ENCODE measurements around the gene SKIDA1. TPM values are rescaled to one million over a fixed set of nuclear protein-coding genes. Genes with fewer than 3 reads are reported as not detected.

The SKIDA1 gene
- total and polyA plus RNA-seq, 2 donors from 2014 or later: 0.71 to 2.9 TPM

DNA sequence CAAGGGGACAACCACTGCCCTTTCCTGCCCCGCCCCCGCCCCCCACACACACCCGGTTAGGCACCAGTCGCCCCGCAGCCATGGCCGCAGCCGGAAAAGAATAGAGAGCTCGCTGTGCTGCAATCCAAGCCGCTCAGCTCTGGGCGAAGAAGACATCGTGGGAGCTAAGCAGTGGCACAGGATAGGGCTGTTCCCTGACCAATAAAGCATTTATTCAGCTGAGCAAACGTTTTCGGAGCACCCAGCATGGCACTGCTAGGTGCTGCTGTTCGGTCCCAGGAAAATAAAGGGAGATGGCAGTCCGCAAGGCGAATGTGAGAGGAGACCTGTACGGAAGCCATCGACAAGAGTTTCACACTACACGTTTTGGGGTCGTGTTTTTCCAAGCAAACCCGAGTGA lies 18.3 kb downstream of the SKIDA1 start:
- Histone ChIP-seq H3K36me3 (ENCODE audit: control insufficient read depth in 2 of 3, insufficient read depth in 3 of 3, low read length in 3 of 3) (no peaks in the 10 kb centered on the region), H3K4me3 (ENCODE audit: low read length in 3 of 3) (no peak overlapping the region), H3K4me1 (ENCODE audit: control insufficient read depth in 2 of 3, insufficient read depth in 2 of 3, low read depth in 1 of 3, low read length in 3 of 3) (peaks cover 2 to 9% (median 8%) of the 10 kb centered on the region in 3 donors), H3K9me3 (ENCODE audit: control insufficient read depth in 2 of 3, insufficient read depth in 1 of 3, low read length in 3 of 3) (no peaks in the 10 kb centered on the region), H3K27me3 (ENCODE audit: control insufficient read depth, insufficient read depth, low read length) (no peaks in the 10 kb centered on the region), H3K9ac (ENCODE audit: low read length in 3 of 3) (no peak overlapping the region), H3K27ac (ENCODE audit: low read depth in 2 of 2, low read length in 2 of 2) (no peak overlapping the region)
- intact Hi-C loops (cut with DNase I): no loop called here
- TF ChIP-seq, protein P1, sequence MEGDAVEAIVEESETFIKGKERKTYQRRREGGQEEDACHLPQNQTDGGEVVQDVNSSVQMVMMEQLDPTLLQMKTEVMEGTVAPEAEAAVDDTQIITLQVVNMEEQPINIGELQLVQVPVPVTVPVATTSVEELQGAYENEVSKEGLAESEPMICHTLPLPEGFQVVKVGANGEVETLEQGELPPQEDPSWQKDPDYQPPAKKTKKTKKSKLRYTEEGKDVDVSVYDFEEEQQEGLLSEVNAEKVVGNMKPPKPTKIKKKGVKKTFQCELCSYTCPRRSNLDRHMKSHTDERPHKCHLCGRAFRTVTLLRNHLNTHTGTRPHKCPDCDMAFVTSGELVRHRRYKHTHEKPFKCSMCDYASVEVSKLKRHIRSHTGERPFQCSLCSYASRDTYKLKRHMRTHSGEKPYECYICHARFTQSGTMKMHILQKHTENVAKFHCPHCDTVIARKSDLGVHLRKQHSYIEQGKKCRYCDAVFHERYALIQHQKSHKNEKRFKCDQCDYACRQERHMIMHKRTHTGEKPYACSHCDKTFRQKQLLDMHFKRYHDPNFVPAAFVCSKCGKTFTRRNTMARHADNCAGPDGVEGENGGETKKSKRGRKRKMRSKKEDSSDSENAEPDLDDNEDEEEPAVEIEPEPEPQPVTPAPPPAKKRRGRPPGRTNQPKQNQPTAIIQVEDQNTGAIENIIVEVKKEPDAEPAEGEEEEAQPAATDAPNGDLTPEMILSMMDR (IDR thresholded peaks at IDR 0.05; ENCODE audit: borderline replicate concordance, extremely low read depth, insufficient read depth): no peak
- FAIRE-seq (no peak), DNase-seq (peak in 2 of 5 donors; percentile 41 to 60)

DNA sequence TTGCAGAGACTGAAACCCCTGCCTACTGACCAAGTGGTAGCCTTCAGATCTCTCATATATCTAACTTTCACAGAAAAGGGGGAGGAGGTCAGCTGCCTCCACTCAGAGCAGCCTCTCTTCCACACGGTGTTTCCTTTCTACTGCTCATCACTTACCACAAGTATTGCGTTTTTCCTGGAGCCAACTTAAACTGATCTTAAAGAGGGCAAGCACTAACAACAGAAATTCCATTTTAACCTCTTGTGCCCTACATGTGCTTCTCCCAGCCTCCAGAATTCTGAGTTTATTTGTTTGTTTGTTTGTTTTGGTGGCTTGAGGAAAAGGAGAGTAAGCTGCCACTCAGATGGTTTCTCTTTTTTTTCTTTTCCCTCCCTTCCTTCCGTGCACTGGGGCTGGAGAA lies 19.1 kb downstream of the SKIDA1 start:
- FAIRE-seq (no peak), DNase-seq (peak in 2 of 5 donors; percentile 25 to 35)
- intact Hi-C loops (cut with DNase I): no loop called here
- Histone ChIP-seq H3K9ac (ENCODE audit: low read length in 3 of 3) (no peak overlapping the region), H3K4me3 (ENCODE audit: low read length in 3 of 3) (no peak overlapping the region), H3K9me3 (ENCODE audit: control insufficient read depth in 2 of 3, insufficient read depth in 1 of 3, low read length in 3 of 3) (no peaks in the 10 kb centered on the region), H3K27ac (ENCODE audit: low read depth in 2 of 2, low read length in 2 of 2) (no peak overlapping the region), H3K27me3 (ENCODE audit: control insufficient read depth, insufficient read depth, low read length) (no peaks in the 10 kb centered on the region), H3K4me1 (ENCODE audit: control insufficient read depth in 2 of 3, insufficient read depth in 2 of 3, low read depth in 1 of 3, low read length in 3 of 3) (peaks cover 2 to 12% (median 4%) of the 10 kb centered on the region in 3 donors), H3K36me3 (ENCODE audit: control insufficient read depth in 2 of 3, insufficient read depth in 3 of 3, low read length in 3 of 3) (no peaks in the 10 kb centered on the region)
- TF ChIP-seq, protein P1 (IDR thresholded peaks at IDR 0.05; ENCODE audit: borderline replicate concordance, extremely low read depth, insufficient read depth): no peak

DNA sequence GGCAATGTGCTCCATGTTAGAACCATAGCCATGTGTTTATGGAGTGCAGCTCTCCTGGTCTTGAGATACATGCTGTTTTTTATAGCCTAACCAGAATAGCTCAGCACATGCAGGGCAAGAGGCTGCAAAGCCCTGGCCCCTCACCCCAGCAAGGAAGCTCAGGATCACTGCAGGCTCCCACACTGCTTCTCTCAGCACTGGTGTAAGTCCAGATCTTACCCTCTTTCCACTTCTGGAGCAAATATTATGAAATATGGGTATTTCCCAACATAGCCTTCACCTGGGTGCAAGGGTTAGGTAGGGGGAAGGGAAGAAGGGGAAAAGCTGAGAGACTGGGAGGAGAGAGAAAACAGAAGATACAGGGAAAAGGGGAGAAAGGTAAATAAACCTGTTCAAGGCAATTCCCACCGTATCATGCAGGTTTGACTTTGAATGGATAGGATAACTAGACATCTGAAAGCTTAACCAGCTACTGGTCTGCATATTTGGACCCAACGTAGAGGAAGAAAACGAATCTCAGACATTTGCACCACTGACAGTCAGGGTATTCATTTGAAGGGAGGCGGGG lies 19.7 kb downstream of the SKIDA1 start:
- intact Hi-C loops (cut with DNase I): no loop called here
- H3K9me3 ChIP-seq (ENCODE audit: control insufficient read depth in 2 of 3, insufficient read depth in 1 of 3, low read length in 3 of 3): no peaks in the 10 kb centered on the region
- no peak overlapping the region for H3K27ac ChIP-seq (ENCODE audit: low read depth in 2 of 2, low read length in 2 of 2)
- H3K9ac ChIP-seq (ENCODE audit: low read length in 3 of 3): no peak overlapping the region
- peaks cover 2 to 11% (median 4%) of the 10 kb centered on the region in 3 donors for H3K4me1 ChIP-seq (ENCODE audit: control insufficient read depth in 2 of 3, insufficient read depth in 2 of 3, low read depth in 1 of 3, low read length in 3 of 3)
- FAIRE-seq (no peak), DNase-seq (peak in 3 of 5 donors; percentile 40 to 55 (median 45))
- no peaks in the 10 kb centered on the region for H3K27me3 ChIP-seq (ENCODE audit: control insufficient read depth, insufficient read depth, low read length)
- H3K36me3 ChIP-seq (ENCODE audit: control insufficient read depth in 2 of 3, insufficient read depth in 3 of 3, low read length in 3 of 3): no peaks in the 10 kb centered on the region
- TF ChIP-seq, protein P1 (IDR thresholded peaks at IDR 0.05; ENCODE audit: borderline replicate concordance, extremely low read depth, insufficient read depth): no peak
- no peak overlapping the region for H3K4me3 ChIP-seq (ENCODE audit: low read length in 3 of 3)

DNA sequence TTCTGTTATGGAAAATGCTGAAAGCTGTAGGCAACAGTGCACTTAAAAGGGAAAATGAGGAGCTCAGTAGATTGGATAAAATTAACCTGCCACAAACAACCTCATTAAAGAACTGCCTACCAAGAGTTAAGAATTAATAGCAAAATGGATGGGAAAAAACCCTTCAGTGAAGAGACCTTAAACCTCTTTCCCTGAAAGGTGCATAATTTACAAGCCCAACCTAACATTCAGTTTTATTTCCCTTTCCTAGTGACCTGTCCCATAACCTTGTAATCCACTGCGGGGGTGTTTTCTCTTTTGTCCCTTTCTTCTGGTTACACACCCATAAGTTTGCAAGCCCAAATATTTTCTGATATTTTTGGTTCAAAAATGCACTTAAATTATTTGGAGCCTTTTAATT lies 21.9 kb downstream of the SKIDA1 start:
- no peak for FAIRE-seq

More for the DNA sequence above, 21.9 kb downstream of the SKIDA1 start:
- DNase-seq: peak in 2 of 5 donors; percentile 61 to 66
- H3K9me3 ChIP-seq (ENCODE audit: control insufficient read depth in 2 of 3, insufficient read depth in 1 of 3, low read length in 3 of 3): no peaks in the 10 kb centered on the region
- H3K36me3 ChIP-seq (ENCODE audit: control insufficient read depth in 2 of 3, insufficient read depth in 3 of 3, low read length in 3 of 3): no peaks in the 10 kb centered on the region
- H3K9ac ChIP-seq (ENCODE audit: low read length in 3 of 3): no peak overlapping the region
- TF ChIP-seq, protein P1 (IDR thresholded peaks at IDR 0.05; ENCODE audit: borderline replicate concordance, extremely low read depth, insufficient read depth): no peak
- H3K4me3 ChIP-seq (ENCODE audit: low read length in 3 of 3): no peak overlapping the region
- intact Hi-C loops (cut with DNase I): no loop called here
- no peaks in the 10 kb centered on the region for H3K27me3 ChIP-seq (ENCODE audit: control insufficient read depth, insufficient read depth, low read length)
- peaks cover 2 to 12% (median 4%) of the 10 kb centered on the region in 3 donors for H3K4me1 ChIP-seq (ENCODE audit: control insufficient read depth in 2 of 3, insufficient read depth in 2 of 3, low read depth in 1 of 3, low read length in 3 of 3)
- H3K27ac ChIP-seq (ENCODE audit: low read depth in 2 of 2, low read length in 2 of 2): no peak overlapping the region

Measured in kidney (tissue), 14 donors.